ENCODE data around the gene RARRES1. TPM values are rescaled to one million over a fixed set of nuclear protein-coding genes. Genes with fewer than 3 reads are reported as not detected.

RARRES1 gene
- total RNA-seq, 6 experiments from 2014 or later: 1.8 to 9.2 (median 7.0) TPM

GRCh38 chr3:158773845-158774830 is 41.9 kb upstream of the RARRES1 start:
- ATAC-seq: peak in 1 of 4 donors; percentile 52

GRCh38 chr3:158773166-158773565 is 40.9 kb upstream of the RARRES1 start:
- Histone ChIP-seq H3K27me3 (no peaks in the 10 kb centered on the region), H3K36me3 (no peaks in the 10 kb centered on the region), H3K4me1 (peaks cover 0 to 15% (median 0%) of the 10 kb centered on the region in 4 donors), H3K27ac (no peak overlapping the region), H3K9me3 (no peaks in the 10 kb centered on the region), H3K4me3 (no peak overlapping the region)
- TF ChIP-seq POLR2A (IDR thresholded peaks at IDR 0.05) (no peak), CTCF (IDR thresholded peaks at IDR 0.05) (no peak)
- intact Hi-C loops (cut with DNase I): no loop called here
- ATAC-seq (no peak), DNase-seq (no peak)

More at GRCh38 chr3:158773845-158774830, 41.9 kb upstream of the RARRES1 start:
- H3K27me3 ChIP-seq: no peaks in the 10 kb centered on the region
- H3K27ac ChIP-seq: no peak overlapping the region
- no peaks in the 10 kb centered on the region for H3K9me3 ChIP-seq
- 68% methylated on average over 7 of the region's 7 CpGs for WGBS (ENCODE audit: insufficient coverage, low coverage, low lambda C conversion rate, missing lambda C conversion rate)
- intact Hi-C loops (cut with DNase I): no loop called here
- H3K4me1 ChIP-seq: peaks cover 0 to 8% (median 0%) of the 10 kb centered on the region in 4 donors
- peak in 1 of 4 donors; percentile 6 for TF ChIP-seq CTCF (IDR thresholded peaks at IDR 0.05)
- TF ChIP-seq POLR2A (IDR thresholded peaks at IDR 0.05): no peak
- H3K36me3 ChIP-seq: no peaks in the 10 kb centered on the region
- no peak for DNase-seq
- H3K4me3 ChIP-seq: no peak overlapping the region

- no peaks in the 10 kb centered on the region for H3K9me3 ChIP-seq
- WGBS (ENCODE audit: insufficient coverage, low coverage, low lambda C conversion rate, missing lambda C conversion rate): 74% methylated on average over 2 of the region's 3 CpGs
- DNase-seq (no peak), ATAC-seq (no peak)
- no peaks in the 10 kb centered on the region for H3K27me3 ChIP-seq
- H3K36me3 ChIP-seq: no peaks in the 10 kb centered on the region
- H3K4me1 ChIP-seq: peaks cover 0 to 18% (median 0%) of the 10 kb centered on the region in 4 donors
- no peak overlapping the region for H3K27ac ChIP-seq
- TF ChIP-seq POLR2A (IDR thresholded peaks at IDR 0.05) (no peak), CTCF (IDR thresholded peaks at IDR 0.05) (no peak)
- intact Hi-C loops (cut with DNase I): no loop called here
- no peak overlapping the region for H3K4me3 ChIP-seq
Measured at GRCh38 chr3:158771982-158772381, 39.7 kb upstream of the RARRES1 start.

GRCh38 chr3:158771577-158771976 is 39.3 kb upstream of the RARRES1 start:
- Histone ChIP-seq H3K27ac (no peak overlapping the region), H3K27me3 (no peaks in the 10 kb centered on the region), H3K36me3 (no peaks in the 10 kb centered on the region), H3K9me3 (no peaks in the 10 kb centered on the region), H3K4me1 (peaks cover 0 to 18% (median 0%) of the 10 kb centered on the region in 4 donors), H3K4me3 (no peak overlapping the region)
- ATAC-seq (no peak), DNase-seq (no peak)
- intact Hi-C loops (cut with DNase I): no loop called here
- no peak for TF ChIP-seq POLR2A (IDR thresholded peaks at IDR 0.05)
- no peak for TF ChIP-seq CTCF (IDR thresholded peaks at IDR 0.05)
- WGBS (ENCODE audit: insufficient coverage, low coverage, low lambda C conversion rate, missing lambda C conversion rate): 100% methylated on average over 1 of the region's 1 CpG
